Right lobe of liver (tissue), 6 donors: ENCODE measurements around the gene DYNC1LI1. TPM values are rescaled to one million over a fixed set of nuclear protein-coding genes. Genes with fewer than 3 reads are reported as not detected.
A peak's percentile ranks its signal among the peaks of the same experiment; 100 is the strongest.

ENCODE experiments used
- ATAC-seq, 4 donors: fragments of 200-7000 bp; cut with Tn5 transposase; one replicate each; pipeline ENCODE4 v1.9.1; 2020; ENCODE audit warnings: mild to moderate bottlenecking in 4 of 4, moderate library complexity in 4 of 4
- DNase-seq, 3 donors: peaks; one replicate each; pipeline ENCODE4 v3.0.0-alpha.2; 2020
- H3K27ac ChIP-seq, 3 donors: fragments of 200-600 bp; one replicate each; pipeline ENCODE4 v1.8.0; 2022
- H3K27me3 ChIP-seq, 2 donors: fragments of 200-600 bp; one replicate each; pipeline ENCODE4 v1.8.0; 2022
- H3K36me3 ChIP-seq, 4 donors: fragments of 200-600 bp; sonication (generic) in 1 of 4; one replicate each; pipeline versions ENCODE4 v1.5.1 to v1.8.0; 2017 to 2022; ENCODE audit warnings: control low read depth in 1 of 4
- H3K4me1 ChIP-seq, 4 donors: fragments of 200-600 bp; sonication (generic) in 1 of 4; one replicate each; pipeline versions ENCODE4 v1.5.1 to v1.8.0; 2017 to 2022; ENCODE audit warnings: control low read depth in 1 of 4
- H3K4me3 ChIP-seq, 3 donors: fragments of 200-600 bp; one replicate each; pipeline ENCODE4 v1.8.0; 2022
- H3K9me3 ChIP-seq, 4 donors: fragments of 200-600 bp; sonication (generic) in 1 of 4; one replicate each; pipeline versions ENCODE4 v1.5.1 to v1.8.0; 2017 to 2022; ENCODE audit warnings: control low read depth in 1 of 4
- CTCF ChIP-seq, 4 donors: fragments of 200-600 bp in 3 of 4; fragments of 450-650 bp in 1 of 4; IDR thresholded peaks; one replicate each; pipeline versions ENCODE4 v1.5.1 to v1.8.0; 2016 to 2022; ENCODE audit warnings: antibody characterized with exemption in 4 of 4, mild to moderate bottlenecking in 2 of 4
- POLR2A ChIP-seq: fragments of 450-650 bp; IDR thresholded peaks from one replicate; pipeline ENCODE4 v1.6.1; 2017; ENCODE audit warnings: antibody characterized with exemption, mild to moderate bottlenecking
- WGBS: methylation state at CpG from one replicate; pipeline ENCODE4 v1.1.6; 2018; ENCODE audit warnings: low coverage, low lambda C conversion rate; ENCODE audit not compliant: insufficient coverage; ENCODE audit errors: missing lambda C conversion rate; 5-methylcytosine and 5-hydroxymethylcytosine counted together
- intact Hi-C, 2 donors: fragments of 100-400 bp; cut with DNase I; formaldehyde crosslinking; loops; one replicate each; pipeline versions ENCODE4 v1.11.2 to v1.14.1; 2022
- total RNA-seq, 6 experiments: library from RNA; depleted of rRNA in 2 of 6; stranded (reverse); fragments of >200 nt in 2 of 6; fragmentation: NEBNext Ultra II Directional in 3 of 6; extraction: Animal tissue kit (Norgen Biotek cat#: 25700) in 3 of 6; gene quantifications; one replicate each; pipeline versions ENCODE4 v1.1.0 to v1.2.4, GENCODE V29; 2016 to 2023
- donor health status: DM: no; HTN: yes; CAD: no.
- donor health status: DM: no; HTN: no; CAD: no.
- donor health status: DM: no; HTN: no; CAD: no.
- donor health status: DM: no; HTN: yes; CAD: no.
- donor health status: DM: no; HTN: yes; CAD: no.

The DYNC1LI1 gene
- total RNA-seq, 6 experiments from 2014 or later: 7.6 to 16.9 (median 12.6) TPM

GRCh38 chr3:32499585-32499984, 71.1 kb downstream of the DYNC1LI1 start:
- intact Hi-C loops: no loop called here

GRCh38 chr3:32498992-32499391, 71.7 kb downstream of the DYNC1LI1 start:
- peak overlapping the region in 2 of 3 donors; percentile 34 to 96 for H3K27ac ChIP-seq
- 27% methylated on average over 3 of the region's 3 CpGs for WGBS
- H3K27me3 ChIP-seq: no peaks in the 10 kb centered on the region
- H3K9me3 ChIP-seq: no peaks in the 10 kb centered on the region
- no peak for DNase-seq
- H3K36me3 ChIP-seq: no peaks in the 10 kb centered on the region
- peak overlapping the region in 2 of 3 donors; percentile 1 to 9 for H3K4me3 ChIP-seq
- peaks cover 0 to 43% (median 13%) of the 10 kb centered on the region in 4 donors for H3K4me1 ChIP-seq
- TF ChIP-seq POLR2A (no peak), CTCF (IDR thresholded peaks at IDR 0.05) (no peak)
- intact Hi-C loops: no loop called here
- peak in 1 of 4 donors; percentile 26 for ATAC-seq

More at GRCh38 chr3:32499585-32499984, 71.1 kb downstream of the DYNC1LI1 start:
- H3K27me3 ChIP-seq: no peaks in the 10 kb centered on the region
- peak overlapping the region in 1 of 3 donors; percentile 9 for H3K4me3 ChIP-seq
- WGBS: 32% methylated on average over 2 of the region's 2 CpGs
- DNase-seq (no peak), ATAC-seq (no peak)
- H3K9me3 ChIP-seq: no peaks in the 10 kb centered on the region
- H3K27ac ChIP-seq: peak overlapping the region in 2 of 3 donors; percentile 34 to 96
- no peaks in the 10 kb centered on the region for H3K36me3 ChIP-seq
- peaks cover 0 to 37% (median 13%) of the 10 kb centered on the region in 4 donors for H3K4me1 ChIP-seq
- TF ChIP-seq POLR2A: no peak
- no peak for TF ChIP-seq CTCF (IDR thresholded peaks at IDR 0.05)

- Histone ChIP-seq H3K27ac (peak overlapping the region in 2 of 3 donors; percentile 12 to 96), H3K36me3 (no peaks in the 10 kb centered on the region), H3K27me3 (no peaks in the 10 kb centered on the region), H3K9me3 (no peaks in the 10 kb centered on the region), H3K4me3 (peak overlapping the region in 2 of 3 donors; percentile 1 to 9), H3K4me1 (peaks cover 0 to 50% (median 13%) of the 10 kb centered on the region in 4 donors)
- TF ChIP-seq POLR2A (no peak), CTCF (IDR thresholded peaks at IDR 0.05) (no peak)
- no peak for DNase-seq
- intact Hi-C loops: no loop called here
- ATAC-seq: no peak
- WGBS: 68% methylated on average over 2 of the region's 3 CpGs
Observed at GRCh38 chr3:32498252-32498651, 72.4 kb downstream of the DYNC1LI1 start.

- peaks cover 0 to 65% (median 13%) of the 10 kb centered on the region in 4 donors for H3K4me1 ChIP-seq
- H3K27me3 ChIP-seq: no peaks in the 10 kb centered on the region
- DNase-seq (no peak), ATAC-seq (no peak)
- H3K27ac ChIP-seq: no peak overlapping the region
- no peak overlapping the region for H3K4me3 ChIP-seq
- no peaks in the 10 kb centered on the region for H3K9me3 ChIP-seq
- no peaks in the 10 kb centered on the region for H3K36me3 ChIP-seq
- no peak for TF ChIP-seq CTCF (IDR thresholded peaks at IDR 0.05)
- intact Hi-C loops: no loop called here
- WGBS: 13% methylated on average over 1 of the region's 2 CpGs
Observed at GRCh38 chr3:32495609-32496008, 75.0 kb downstream of the DYNC1LI1 start.

DNA sequence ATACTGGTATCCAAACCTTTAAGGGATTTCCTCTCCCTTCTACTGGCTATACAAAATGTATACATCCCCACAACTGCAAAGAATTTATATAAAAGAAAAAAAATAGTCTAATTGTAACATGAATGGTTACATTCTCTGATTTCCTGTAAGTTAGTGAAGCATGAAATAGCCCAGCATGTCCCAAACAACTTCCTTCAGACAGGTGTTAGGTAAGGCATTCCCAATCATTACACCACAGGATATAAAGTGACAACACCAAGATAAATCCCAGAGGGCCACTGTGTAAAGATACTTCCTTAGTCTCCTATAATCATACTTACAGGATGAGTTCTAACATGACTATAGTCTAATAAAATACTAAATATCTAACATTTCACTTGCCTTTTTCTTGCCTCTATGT, 75.6 kb downstream of the DYNC1LI1 start:
- no peaks in the 10 kb centered on the region for H3K27me3 ChIP-seq
- ATAC-seq (peak in 1 of 4 donors; percentile 23), DNase-seq (no peak)
- H3K4me1 ChIP-seq: peaks cover 0 to 64% (median 13%) of the 10 kb centered on the region in 4 donors
- intact Hi-C loops: no loop called here
- TF ChIP-seq CTCF (IDR thresholded peaks at IDR 0.05) (no peak), POLR2A (no peak)
- no peaks in the 10 kb centered on the region for H3K36me3 ChIP-seq
- H3K27ac ChIP-seq: no peak overlapping the region
- H3K9me3 ChIP-seq: no peaks in the 10 kb centered on the region
- H3K4me3 ChIP-seq: no peak overlapping the region
